NCI-H2081 (cell line): ENCODE data around the gene RSU1.
"Not testable (repeated sequence)": the region's sequence is repeated elsewhere in the genome, so short reads cannot be mapped to it uniquely, and the experiment has no call there.

Source experiments
- DNase-seq, 2 experiments: peaks; one replicate each; lab custom pipeline; 2025; lab: John Stamatoyannopoulos, UW

The RSU1 gene

DNA sequence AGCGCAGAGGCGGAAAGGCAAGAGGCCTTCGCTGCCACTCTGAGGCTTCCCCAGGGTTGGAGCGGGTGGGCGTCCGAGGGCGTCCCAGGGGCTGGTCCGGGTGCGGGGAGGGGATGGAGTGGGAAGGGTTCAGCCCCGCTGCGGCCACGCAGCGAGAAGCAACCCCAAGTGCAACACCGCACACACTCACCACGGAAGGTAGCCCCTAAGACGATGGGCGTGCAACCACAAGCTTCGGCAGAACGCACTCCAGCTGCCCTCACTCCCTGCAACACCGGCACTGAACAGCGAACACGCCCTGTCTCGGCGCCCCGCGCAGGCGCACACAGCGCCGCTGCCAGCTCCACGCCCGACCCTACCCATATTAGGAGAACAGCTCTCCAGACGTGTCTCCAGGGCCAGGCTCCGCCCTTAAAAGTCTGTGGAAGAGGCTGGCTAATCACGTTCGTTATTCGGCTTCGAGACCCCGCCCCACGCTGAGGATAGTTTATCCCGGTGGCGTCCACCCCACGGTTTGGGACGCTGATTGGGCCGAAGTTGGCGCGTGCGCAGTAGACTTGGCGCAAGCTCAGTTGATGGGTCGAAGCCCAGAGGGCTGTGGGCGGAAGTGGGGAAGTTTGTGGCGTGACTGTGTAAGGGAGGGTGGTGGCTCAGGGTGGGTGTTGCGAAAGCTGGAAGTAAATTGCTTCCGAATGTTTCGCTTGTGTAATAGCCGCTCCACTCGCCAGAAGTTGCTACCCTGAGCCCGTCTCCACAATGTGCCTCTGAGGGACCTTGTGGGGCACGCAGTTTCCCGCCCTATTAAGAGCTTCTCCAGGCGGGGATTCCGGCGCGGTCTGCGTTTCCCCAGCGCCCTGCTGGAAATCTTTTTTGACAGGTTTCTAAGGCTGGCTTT is at the start of gene RSU1:
RSU1 (minus strand) TSS at position 300 of the 895 bp plus-strand sequence. CDS start 343 bp downstream, outside the sequence.
- peak; percentile 96 to 98 for DNase-seq

DNA sequence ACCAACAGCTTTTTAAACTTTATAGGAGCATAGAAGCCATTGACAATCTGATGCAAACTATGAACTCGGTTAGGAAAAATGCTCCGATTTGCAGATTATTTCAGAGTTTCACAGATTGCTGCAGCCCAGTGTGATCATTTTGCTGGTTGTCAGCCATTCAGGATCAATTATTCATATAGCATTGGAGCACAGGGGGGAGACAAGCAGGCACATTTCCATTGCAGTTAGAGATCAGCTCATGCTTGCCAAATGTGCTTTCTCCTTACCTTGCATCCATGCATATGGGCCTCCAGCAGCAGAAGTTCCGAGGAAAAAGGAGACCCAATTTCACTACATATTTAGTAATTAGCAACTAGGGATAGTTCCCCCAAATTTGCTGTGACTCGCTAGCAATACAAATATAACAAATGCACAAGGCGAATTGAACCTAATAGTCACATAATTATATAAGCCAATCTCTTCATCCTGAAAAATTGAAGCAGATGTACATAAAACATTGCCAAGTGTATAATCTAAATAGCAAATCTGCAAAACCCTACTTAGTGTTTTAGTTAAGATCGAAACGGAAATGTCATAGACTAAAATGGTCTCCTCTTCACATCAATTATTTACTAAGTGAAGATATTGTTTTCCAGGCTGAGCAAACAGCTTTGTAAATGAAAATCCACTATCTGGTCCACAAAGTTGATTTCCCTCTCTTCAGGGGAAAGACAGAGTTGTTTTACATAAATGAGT is 49.5 kb upstream of the RSU1 start:
- DNase-seq, result no peak

DNA sequence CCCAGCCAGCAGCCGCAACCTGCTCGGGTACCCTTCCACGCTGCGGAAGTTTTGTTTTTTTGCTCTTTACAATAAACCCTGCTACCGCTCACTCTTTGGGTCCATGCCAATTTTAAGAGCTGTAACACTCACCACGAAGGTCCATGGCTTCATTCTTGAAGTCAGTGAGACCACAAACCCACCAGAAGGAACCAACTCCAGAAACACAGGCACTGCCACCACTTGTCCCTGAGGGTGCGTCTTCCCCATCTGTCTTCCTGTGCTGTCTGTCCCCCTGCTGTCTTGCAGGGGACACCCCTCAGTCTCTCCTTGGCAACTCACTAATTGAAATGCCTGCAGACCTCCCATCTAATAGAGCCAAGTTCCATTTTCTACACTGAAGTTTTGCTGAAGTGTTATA is 48.5 kb upstream of the RSU1 start:
- no peak for DNase-seq

DNA sequence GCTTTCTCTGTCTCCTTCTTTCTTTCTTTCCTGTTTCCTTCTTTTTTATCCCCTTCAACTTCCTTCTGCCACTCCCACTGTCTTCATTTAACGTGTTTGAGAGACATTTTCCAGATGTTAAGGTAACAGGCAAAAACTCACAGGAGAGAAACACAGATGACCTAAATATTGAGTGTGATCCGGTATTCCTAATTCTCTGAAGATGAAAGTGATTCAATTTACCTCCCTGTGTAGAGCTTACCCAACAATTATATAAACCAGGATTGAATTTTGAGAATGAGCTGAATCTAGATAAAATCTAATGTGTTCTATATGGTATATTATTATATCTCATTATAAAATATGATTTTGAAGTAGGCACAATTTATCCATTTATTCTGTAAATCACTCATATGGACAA is 46.5 kb upstream of the RSU1 start:
- DNase-seq, result no peak

DNA sequence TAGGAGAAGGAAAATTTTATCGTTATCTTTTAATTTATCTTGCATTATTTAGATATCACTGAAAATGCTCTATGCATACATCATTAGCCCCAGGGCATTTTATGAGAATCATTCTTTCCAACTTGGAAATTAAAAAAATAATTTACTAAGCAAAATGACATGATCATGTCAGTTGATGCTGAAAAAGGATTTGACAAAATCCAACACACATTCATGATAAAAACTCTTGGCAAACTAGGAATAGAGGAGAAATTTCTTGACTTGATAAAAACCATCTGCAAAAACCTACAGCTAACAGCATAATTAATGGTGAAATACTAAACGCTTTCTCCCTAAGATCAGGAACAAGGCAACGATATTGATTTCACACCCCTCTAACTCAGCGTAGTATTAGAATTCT is 40.2 kb upstream of the RSU1 start:
- no peak for DNase-seq

DNA sequence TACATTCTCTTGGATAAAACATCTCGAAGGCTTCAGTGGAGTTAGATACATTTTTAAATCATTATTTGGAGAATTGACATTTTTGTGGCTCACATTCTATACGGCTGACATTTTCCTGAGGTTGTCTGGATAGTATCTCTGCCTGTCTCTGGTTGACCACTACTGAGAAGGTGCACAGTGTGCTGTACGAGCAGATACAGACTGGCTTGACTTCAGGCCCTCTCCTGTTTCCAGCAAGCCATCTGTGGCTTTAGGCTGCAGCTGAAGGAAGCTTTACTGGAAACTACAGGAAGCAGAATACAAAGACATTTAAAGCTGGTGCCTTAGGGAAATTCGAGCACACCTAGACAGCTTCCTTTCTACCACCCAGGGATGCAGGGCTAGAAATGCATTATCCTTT is 39.3 kb upstream of the RSU1 start:
- peak in 1 of 2 experiments; percentile 35 for DNase-seq

DNA sequence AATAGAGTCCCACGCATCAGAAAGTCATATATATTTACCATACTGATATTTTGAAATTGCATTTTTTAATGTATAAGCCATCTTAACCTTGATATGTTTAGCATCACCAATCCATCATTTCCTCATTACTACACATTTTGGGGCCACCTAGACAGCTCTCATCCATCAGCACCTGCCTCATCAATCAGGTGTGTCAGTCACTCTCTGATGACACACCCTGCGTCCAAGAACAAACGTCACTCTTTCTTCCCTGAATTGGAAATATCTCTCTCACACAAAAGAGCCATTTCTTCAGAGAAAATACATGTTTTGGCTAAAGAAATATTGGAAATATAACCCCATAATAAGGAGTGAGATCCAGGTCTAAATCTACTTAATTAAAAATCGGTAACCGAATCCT is 38.9 kb upstream of the RSU1 start:
- DNase-seq, result no peak

DNA sequence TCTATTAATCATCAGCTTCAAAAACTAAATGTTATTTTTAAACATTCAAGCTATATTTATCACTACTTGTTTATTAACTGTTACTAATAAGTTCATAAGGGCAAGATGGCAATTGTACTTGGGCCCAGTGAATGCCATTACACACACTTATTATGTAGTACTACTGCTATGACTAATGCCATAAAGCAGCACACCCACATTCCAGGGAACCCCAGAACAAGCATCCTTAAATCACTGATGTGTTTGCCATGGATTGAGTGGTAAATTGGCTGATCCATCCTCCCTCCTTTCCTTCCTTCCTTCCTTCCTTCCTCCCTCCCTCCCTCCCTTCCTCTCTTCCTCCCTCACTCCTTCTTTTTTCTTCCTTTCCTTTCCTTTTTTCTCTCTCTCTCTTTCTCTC is 37.4 kb upstream of the RSU1 start:
- no peak for DNase-seq

DNA sequence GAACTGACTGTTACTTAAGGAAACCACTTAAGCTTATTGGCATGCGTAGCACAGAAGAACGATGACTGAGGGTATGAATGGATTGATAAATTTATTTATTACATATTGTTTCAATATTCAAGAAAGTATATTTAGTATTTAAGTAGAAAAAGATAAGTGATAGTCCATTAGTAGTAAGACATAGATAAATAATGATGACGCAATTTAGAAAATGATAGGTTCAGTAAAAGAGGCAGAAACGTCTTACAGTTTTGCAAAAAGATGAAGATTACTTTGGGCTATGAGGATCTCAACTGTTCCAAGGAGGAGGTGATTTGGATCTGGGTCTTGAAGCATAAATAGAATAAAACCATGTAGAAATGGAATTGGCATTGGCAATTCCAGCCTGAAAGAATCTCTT is 36.6 kb upstream of the RSU1 start:
- DNase-seq, result no peak

DNA sequence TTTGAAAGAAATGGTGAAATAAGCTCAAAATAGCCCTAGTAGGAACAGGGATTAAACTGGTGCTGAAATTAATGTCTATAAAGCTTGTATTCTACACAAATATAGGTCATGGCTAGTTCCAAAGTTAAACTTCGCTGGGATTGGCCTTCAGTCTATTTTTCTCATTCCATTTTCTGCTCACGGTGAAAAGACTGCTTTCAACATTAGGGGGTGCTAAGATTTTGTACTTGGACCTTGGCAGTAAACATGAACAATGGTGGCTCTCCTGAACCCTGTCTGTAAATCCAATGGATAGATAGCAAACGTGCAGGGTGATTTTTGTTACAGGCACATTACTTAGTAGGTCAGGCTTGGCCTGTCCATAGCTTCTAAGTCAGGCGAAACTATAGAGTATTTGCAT is 36.0 kb upstream of the RSU1 start:
- peak in 1 of 2 experiments; percentile 19 for DNase-seq

DNA sequence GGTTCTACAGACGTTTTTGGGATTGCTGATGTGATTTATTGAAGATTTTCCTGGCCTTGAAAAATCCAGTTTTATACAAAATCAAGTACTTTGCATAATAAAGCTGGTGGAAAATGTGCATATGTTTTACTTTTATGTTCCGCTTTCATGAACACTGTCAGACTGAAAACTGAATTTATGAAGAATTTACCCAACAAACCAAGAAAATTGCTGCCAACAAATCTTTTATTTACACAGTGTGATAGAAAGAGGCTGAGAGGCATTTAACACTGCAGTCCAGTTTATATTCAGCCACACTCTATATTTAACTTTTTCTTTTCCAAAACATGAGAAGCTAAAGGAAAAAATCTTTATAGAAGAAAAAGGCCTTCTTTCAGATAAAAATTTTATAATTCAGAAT is 35.4 kb upstream of the RSU1 start:
- DNase-seq, result no peak

DNA sequence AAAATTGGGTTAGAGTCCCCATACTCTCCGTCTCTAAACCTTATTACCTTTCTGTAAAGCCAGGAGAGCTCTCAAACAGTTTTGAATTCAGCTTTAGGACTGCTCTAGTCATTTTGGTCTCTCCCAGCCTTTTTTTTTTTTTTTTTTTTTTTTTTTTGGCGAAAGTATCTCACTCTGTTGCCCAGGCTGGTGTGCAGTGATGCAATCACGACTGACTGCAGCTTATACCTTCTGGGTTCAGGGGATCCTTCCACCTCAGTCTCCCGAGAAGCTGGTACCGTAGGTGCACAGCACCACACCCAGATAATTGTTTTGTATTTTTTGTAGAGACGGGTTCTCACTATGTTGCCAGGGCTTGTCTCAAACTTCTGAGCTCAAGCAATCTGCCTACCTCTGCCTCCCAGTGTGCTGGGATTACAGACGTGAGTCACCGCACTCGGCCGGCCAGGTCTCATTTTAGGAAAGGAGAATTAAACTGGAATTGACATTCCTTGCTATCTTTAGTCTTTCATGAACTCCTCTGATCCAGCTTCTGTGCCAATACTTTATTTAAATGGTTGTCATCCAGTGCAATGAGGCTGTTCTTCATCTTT is 31.4 kb upstream of the RSU1 start:
- DNase-seq, result no peak

DNA sequence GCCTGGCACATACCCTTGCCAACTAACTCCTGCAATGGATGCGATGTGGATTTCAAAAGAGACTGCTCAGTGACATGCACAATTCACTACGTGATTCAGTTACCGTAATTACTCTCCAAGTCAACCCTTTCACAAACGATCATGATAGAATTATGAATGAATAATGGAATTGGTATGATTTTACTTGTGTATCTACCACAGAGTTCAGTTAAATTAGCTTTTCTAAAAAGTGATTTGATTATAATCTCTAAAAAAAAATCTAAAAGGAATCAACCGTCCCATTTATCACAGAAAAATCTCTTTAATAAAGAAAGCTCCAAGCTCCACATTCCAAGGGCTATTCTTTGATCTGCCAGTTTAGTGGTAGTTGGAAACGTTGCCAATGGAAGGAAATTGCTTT is 30.4 kb upstream of the RSU1 start:
- no peak for DNase-seq

DNA sequence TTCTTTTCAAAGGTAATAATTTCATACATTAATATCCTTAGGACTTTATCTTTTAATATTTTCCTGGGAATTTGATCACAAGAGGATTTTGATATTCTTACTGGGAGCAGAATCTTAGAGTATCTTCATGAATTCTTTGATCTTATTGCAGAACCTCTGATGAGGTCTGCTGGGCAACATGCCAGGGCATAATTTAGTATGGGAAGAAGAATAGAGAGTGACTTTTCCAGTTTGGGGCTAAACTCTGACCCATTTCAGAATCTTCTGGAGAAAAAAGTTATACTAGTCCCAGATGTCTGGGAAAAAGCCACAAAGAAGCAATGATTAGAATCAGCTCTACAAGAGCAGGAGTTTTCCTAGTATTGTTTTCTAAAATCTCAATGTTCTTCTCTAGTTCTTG is 28.0 kb upstream of the RSU1 start:
- no peak for DNase-seq

DNA sequence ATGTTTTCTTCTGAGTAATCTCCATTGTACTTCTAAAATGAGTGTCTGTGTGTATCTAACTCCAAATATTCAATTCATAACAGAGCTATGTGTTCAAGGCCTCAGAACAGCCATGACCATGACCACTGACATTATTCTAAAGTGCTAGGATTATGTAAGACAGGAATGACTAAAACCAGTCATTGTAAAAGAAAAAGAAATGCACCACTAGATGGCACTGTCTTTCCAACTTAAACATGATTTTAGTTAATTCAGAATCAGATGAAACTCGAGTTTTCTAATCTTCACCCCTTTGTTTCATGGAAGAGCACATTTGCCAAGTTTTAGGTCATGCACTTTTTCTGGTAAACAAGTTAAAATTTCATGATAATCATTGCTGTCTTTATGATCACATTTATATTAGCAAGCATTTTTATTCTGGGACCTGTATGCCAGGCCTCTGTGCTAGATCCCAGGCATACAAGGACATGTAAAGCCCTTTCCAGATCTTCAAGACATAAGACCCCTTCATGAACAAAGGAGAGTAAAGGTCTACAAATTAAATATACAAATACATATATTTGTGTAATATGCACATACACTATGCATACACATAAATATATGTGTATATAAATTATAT is 26.1 kb upstream of the RSU1 start:
- DNase-seq, result peak; percentile 58 to 66

DNA sequence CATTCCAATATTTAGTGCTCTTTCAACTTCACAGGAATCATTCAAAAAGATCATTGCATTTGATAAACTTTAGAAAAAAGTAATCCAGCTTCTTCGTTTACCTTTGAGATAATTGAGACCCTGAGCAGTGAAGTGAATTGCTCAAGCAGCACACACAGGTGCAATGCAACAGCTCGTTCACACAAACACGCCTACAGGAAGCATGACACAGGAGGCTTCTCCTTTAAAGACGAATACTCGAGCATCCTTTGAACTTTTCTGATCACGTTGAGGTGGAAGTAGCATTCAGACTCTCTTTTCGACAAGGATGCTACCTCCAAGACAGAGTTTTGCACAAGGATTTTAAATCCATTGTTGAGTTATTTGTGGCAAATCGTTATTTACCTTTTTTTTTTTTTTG is 18.0 kb upstream of the RSU1 start:
- DNase-seq, result no peak

DNA sequence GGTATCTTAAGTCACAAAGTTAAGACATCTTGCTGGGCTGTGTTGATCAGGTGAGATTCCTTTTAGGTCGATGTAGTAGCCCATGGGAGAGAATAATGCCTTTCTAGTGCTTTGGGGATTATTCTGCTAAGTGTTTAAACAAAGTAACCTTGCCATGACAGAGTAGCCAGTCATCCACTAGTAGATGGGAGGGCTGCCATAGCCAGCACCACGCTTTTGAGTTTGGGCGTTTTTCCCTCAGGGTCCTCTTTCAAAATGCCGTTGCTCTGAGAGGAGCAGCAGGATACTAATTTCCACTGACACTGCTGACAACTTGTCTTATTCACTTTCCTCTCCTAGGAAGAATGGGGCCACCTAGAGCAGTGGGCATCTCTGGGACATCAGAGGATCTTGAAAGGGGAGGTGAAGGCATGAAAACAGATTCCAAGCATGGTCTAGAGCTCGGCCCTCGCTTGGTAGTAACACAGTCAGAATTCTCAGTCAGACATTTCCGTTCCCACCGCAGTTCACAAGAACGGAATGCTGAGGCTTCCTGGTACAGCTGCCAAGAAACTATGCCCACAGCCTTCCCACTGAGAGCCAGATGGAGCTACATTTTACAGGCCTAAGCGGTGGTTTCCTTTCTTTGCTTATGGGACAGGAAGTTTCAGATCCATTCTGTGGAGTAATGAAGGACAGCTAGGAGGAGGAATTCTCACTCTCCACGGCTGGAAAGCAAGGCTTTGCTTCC is 15.3 kb upstream of the RSU1 start:
- peak in 1 of 2 experiments; percentile 9 for DNase-seq

DNA sequence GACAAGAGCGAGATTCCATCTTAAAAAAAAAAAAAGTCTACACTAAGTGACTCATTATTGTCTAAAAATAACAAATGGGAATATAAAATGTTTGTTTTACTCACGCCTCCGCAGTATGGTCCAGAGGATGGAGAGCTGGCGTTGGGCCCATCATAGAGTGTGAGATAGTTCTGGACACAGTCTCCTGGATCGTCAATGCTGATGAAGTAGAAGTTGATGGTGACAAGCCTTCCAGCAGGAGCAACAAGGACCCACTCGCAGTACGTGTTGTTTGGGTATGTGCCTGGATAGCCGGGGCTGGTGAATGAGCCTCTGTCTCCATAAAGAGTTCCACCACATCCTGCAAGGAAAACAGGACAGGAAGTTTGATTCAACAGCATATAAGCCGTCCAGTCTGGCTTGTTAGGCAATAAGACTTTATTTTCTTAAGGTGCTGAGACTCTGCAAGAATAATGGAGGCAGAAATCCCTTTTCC is 11.5 kb upstream of the RSU1 start:
- no peak for DNase-seq

DNA sequence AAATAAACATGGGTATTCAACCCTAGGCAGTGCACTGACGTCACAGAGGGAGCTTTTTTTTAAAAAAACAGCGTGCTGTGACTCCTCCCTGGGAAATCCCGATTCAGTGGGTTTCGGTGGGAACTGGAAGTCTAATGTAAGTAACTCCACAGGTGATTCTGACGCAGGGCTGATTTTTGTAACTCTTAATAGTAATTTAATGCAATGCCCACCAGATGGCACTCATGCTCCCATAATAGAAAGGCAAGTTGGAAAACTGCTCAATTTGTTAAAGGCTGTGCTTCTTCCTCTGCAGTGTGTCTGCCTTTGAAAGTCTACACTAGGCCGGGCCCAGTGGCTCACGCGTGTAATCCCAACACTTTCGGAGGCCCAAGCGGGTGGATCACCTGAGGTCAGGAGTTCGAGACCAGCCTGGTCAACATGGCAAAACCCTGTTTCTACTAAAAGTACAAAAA is 10.9 kb upstream of the RSU1 start:
- peak; percentile 74 to 82 for DNase-seq

DNA sequence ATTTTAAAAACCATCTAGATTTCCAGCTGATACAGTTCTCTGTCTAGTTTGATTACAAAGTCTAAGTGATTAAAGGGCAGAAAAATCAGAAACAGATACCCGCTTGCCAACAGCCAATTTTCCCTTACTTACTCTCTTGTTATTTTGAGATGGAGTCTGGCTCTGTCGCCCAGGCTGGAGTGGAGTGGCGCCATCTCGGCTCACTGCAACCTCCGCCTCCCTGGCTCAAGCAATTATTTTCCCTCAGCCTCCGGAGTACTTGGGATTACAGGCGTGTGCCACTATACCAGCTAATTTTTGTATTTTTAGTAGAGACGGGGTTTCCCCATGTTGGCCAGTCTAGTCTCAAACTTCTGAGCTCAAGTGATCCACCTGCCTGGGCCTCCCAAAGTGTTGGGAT is 10.2 kb upstream of the RSU1 start:
- DNase-seq, result not testable (repeated sequence)

DNA sequence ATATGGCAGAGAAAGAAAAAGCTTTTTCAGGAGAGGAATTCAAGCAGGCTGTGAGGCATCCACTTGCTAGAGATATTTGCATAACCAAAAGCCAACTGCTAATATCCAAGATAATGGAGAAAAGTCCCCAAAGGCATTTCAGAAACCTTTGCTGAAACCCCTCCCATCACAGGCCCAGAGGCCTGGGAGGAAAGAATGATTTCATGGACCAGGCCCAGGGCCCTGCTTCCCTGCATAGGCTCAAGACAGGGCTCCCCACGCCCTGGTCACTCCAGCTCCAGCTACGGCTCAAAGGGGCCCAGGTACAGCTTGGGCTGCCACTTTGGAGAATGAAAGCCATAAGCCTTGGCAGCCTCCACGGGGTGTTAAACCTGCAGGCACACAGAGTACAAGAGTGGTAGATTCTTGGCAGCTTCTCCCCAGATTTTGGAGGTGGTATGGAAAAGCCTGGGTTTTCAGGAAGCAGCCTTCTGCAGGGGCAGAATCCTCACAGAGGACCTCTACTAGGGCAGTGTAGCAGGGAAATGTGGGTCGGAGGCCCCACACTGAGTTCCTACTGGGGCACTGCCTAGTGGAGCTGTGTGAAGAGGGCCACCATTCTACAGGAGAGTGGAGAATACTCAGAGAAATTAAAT is 5.6 kb upstream of the RSU1 start:
- no peak for DNase-seq
